GM12865 (cell line): Measurements from ENCODE around the gene IGFN1.

Experiments used
- DNase-seq: peaks from one replicate; pipeline ENCODE4 v3.0.0; 2010; ENCODE audit warnings: low read depth
- H3K4me3 ChIP-seq: 2 replicates; pipeline ENCODE4 v1.5.1; 2011; ENCODE audit warnings: mild to moderate bottlenecking, low read depth, low read length, control low read depth
- TF ChIP-seq, protein P1 (sequence below): IDR thresholded peaks from 2 replicates; pipeline ENCODE4 v1.5.1; 2011; ENCODE audit warnings: low read length, control low read depth, low read depth, inconsistent platforms; ENCODE audit not compliant: insufficient read depth; ENCODE audit errors: missing control alignments

IGFN1 gene

GRCh38 chr1:201171063-201172036 is 19.3 kb upstream of the IGFN1 start:
- peak; percentile 48 for DNase-seq
- TF ChIP-seq, protein P1, sequence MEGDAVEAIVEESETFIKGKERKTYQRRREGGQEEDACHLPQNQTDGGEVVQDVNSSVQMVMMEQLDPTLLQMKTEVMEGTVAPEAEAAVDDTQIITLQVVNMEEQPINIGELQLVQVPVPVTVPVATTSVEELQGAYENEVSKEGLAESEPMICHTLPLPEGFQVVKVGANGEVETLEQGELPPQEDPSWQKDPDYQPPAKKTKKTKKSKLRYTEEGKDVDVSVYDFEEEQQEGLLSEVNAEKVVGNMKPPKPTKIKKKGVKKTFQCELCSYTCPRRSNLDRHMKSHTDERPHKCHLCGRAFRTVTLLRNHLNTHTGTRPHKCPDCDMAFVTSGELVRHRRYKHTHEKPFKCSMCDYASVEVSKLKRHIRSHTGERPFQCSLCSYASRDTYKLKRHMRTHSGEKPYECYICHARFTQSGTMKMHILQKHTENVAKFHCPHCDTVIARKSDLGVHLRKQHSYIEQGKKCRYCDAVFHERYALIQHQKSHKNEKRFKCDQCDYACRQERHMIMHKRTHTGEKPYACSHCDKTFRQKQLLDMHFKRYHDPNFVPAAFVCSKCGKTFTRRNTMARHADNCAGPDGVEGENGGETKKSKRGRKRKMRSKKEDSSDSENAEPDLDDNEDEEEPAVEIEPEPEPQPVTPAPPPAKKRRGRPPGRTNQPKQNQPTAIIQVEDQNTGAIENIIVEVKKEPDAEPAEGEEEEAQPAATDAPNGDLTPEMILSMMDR, result peak; percentile 32
- peak overlapping the region; percentile 66 for H3K4me3 ChIP-seq

- no peak for DNase-seq
- TF ChIP-seq, protein P1, result no peak
- H3K4me3 ChIP-seq, result no peak overlapping the region
These were observed 18.3 kb upstream of the IGFN1 start for GRCh38 chr1:201172326-201172725.

DNA sequence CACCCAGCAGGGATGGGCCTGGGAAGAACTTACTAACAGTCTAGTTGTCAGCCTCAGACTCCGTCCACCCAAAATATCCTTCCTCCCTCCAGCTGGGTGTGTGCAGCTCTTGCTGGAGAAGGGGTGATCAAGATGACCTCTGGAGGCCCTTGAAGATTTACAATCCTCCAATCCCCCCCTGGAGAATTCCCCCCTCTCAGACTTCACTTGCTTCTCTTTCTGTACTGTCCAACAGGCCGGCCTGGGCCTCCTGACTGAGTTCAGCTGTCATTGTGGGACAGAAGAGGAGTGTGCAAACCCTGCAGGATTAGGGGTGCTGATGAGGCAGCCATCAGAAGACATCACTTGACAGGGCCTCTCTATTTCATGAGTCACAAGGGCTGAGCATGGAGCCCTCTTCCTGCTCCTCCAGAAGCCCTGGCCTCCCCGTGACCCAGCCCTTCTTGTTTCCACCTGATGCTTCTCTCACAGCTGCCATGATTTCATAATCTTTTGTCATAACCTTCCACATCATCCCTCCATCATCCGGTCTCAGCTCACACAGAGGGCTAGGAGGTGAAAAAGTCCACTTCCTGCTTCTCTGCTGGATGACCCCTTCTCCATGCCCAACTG is 17.5 kb upstream of the IGFN1 start:
- no peak overlapping the region for H3K4me3 ChIP-seq
- TF ChIP-seq, protein P1, result no peak
- no peak for DNase-seq

- H3K4me3 ChIP-seq, result no peak overlapping the region
- TF ChIP-seq, protein P1, result no peak
- DNase-seq, result no peak
These were observed 16.9 kb upstream of the IGFN1 start for GRCh38 chr1:201173736-201174135.

GRCh38 chr1:201175820-201176500 is 14.7 kb upstream of the IGFN1 start:
- TF ChIP-seq, protein P1, result no peak
- H3K4me3 ChIP-seq, result no peak overlapping the region
- no peak for DNase-seq

DNA sequence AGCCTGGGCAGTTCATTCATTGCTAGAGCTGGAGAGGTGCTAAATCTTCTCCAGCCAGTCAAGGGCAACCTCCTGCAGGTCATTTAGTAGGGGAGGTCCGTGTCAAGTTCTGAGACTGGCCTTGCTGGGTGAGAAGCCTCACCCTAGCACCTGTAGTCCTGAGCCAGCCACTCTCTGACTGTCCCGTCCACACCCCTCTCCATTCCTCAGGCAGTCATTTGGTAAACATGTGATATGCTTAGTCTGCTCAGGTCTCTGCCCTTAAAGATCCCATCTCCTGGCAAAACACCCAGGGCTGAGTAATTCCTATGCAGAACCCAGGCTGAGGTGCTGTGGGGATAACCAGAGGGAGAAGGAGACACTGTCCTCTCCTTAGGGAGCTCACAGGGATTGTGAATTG is 13.7 kb upstream of the IGFN1 start:
- DNase-seq, result no peak
- TF ChIP-seq, protein P1, result no peak
- no peak overlapping the region for H3K4me3 ChIP-seq
